Suprapubic skin (tissue), 4 donors: ENCODE data around the gene LDAH.
A peak's percentile ranks its signal among the peaks of the same experiment; 100 is the strongest.

ENCODE experiments used
- CTCF ChIP-seq, 2 donors: fragments of 200-600 bp in 1 of 2; fragments of 450-650 bp in 1 of 2; sonication (generic) in 1 of 2; IDR thresholded peaks; one replicate each; pipeline ENCODE4 v1.5.1; 2016 to 2019; ENCODE audit warnings: antibody characterized with exemption in 2 of 2, mild to moderate bottlenecking in 1 of 2, moderate library complexity in 1 of 2
- EP300 ChIP-seq: sonication (generic); formaldehyde crosslinking; IDR thresholded peaks from one replicate; pipeline ENCODE4 v1.6.1; 2017; ENCODE audit warnings: antibody characterized with exemption
- POLR2A ChIP-seq, 2 donors: fragments of 450-650 bp; IDR thresholded peaks; one replicate each; pipeline ENCODE4 v1.6.1; 2017; ENCODE audit warnings: antibody characterized with exemption in 2 of 2, mild to moderate bottlenecking in 2 of 2, moderate library complexity in 2 of 2
- POLR2AphosphoS5 ChIP-seq, 3 donors: sonication (generic); formaldehyde crosslinking; IDR thresholded peaks; one replicate each; pipeline ENCODE4 v1.6.1; 2017; ENCODE audit warnings: antibody characterized with exemption in 3 of 3

- TF ChIP-seq CTCF (IDR thresholded peaks at IDR 0.05) (no peak), POLR2AphosphoS5 (IDR thresholded peaks at IDR 0.05) (peak in 1 of 3 donors; percentile 7), POLR2A (IDR thresholded peaks at IDR 0.05) (no peak), EP300 (no peak)
Observed at GRCh38 chr2:20796374-20796791, 26.5 kb downstream of the LDAH start.
